SK-N-MC (cell line): ENCODE measurements around the gene CHST12.

ENCODE experiments used
- DNase-seq: peaks from one replicate; pipeline ENCODE4 v3.0.0-alpha.2; 2011; ENCODE audit warnings: low read depth, low spot score
- H3K27ac ChIP-seq: fragments of 200-600 bp; sonication (generic); 2 replicates; pipeline ENCODE4 v1.5.1; 2016; ENCODE audit warnings: mixed run types
- H3K36me3 ChIP-seq: fragments of 200-600 bp; sonication (generic); 2 replicates; pipeline ENCODE4 v1.6.1; 2017; ENCODE audit warnings: antibody characterized with exemption, low read length, mixed read lengths; ENCODE audit not compliant: insufficient read depth
- H3K4me3 ChIP-seq: fragments of 200-600 bp; sonication (generic); 2 replicates; pipeline ENCODE4 v1.5.1; 2016
- H3K9ac ChIP-seq: fragments of 200-600 bp; sonication (generic); 2 replicates; pipeline ENCODE4 v1.8.0; 2017; ENCODE audit warnings: mixed run types, mixed read lengths; ENCODE audit not compliant: insufficient read length
- H3K9me3 ChIP-seq: fragments of 200-600 bp; sonication (generic); 2 replicates; pipeline ENCODE4 v1.6.1; 2017; ENCODE audit warnings: low read depth, mild to moderate bottlenecking, antibody characterized with exemption, low read length, moderate library complexity, mixed read lengths
- EZH2 ChIP-seq: fragments of 200-600 bp; sonication (generic); IDR thresholded peaks from one replicate; pipeline ENCODE4 v1.6.1; 2017; ENCODE audit warnings: antibody characterized with exemption
- FOXP2 ChIP-seq: optimal IDR thresholded peaks from 2 replicates; pipeline ENCODE3; 2011; ENCODE audit warnings: mild to moderate bottlenecking, moderate library complexity; ENCODE audit not compliant: insufficient read depth; ENCODE audit errors: extremely low read length, control extremely low read depth
- POLR2AphosphoS5 ChIP-seq: IDR thresholded peaks from 2 replicates; pipeline ENCODE4 v1.6.1; 2012; ENCODE audit warnings: mild to moderate bottlenecking, low read depth, low read length, borderline replicate concordance

CHST12 gene

DNA sequence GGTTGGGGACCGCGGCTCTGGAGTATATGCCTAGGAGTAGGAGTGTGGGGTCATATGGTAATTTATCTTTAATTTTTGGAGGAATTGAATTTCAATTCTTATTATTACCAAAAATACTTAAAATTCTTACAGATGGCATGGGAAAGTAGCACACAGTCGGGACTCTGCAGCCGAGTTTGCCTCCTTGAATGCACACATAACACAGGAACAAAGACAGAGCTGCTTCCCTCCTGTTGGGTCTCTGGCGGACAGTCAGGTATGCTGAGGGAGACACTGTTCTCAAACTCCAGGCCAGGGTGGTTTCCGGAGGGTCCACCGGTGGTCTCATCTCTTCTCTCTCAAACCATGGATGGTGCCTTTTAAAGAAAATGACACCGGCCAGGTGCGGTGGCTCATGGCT lies 40.1 kb downstream of the CHST12 start:
- no peak for DNase-seq
- TF ChIP-seq FOXP2 (no peak), POLR2AphosphoS5 (no peak)
- no peak overlapping the region for H3K9ac ChIP-seq
- H3K27ac ChIP-seq, result no peak overlapping the region
- H3K9me3 ChIP-seq, result no peaks in the 10 kb centered on the region
- no peak overlapping the region for H3K4me3 ChIP-seq
- no peaks in the 10 kb centered on the region for H3K36me3 ChIP-seq

DNA sequence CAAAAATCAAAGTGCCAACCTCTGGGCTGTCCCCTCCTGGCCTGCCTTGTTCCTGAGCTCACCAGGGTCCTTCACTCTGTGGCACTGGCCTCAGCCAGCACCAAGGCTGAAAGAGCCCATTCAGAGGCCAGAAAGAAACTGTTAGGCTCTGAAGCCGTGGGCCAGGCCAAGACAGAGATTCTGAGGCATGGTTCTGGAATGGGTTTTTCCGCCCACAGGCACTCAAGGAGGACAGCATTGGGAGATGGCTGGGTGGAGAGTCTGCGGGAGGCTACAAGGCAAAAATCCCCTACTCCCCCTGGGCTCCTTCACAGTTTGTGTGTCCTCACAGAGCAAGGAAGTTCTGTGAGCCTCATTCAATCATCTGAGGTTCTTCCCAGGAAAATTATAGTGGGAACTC lies 41.1 kb downstream of the CHST12 start:
- TF ChIP-seq POLR2AphosphoS5 (no peak), FOXP2 (no peak), EZH2 (no peak)
- Histone ChIP-seq H3K36me3 (no peaks in the 10 kb centered on the region), H3K4me3 (no peak overlapping the region), H3K27ac (peak overlapping the region; percentile 64), H3K9me3 (no peaks in the 10 kb centered on the region), H3K9ac (no peak overlapping the region)
- no peak for DNase-seq

DNA sequence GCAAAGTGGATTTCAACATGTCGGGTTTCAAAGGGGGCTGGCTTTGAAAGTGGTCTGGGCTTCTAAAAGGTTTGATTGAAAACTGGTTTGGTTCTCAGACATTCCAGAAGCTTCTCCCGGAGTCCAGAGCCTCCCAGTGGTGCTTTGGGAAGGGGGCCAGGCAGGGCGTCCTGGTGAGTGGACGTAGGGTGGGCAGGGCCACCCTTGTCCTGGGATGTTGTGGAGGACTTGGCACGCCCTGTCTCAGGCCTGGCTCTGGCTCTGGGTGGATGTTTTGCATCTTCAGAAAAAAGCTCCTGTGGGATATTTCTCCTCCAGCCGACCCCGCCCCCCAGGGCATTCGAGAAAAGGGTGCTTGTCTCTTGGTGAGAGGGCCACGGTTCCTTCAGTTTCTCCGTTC lies 41.6 kb downstream of the CHST12 start:
- no peaks in the 10 kb centered on the region for H3K9me3 ChIP-seq
- no peak overlapping the region for H3K9ac ChIP-seq
- TF ChIP-seq FOXP2 (no peak), EZH2 (no peak), POLR2AphosphoS5 (no peak)
- H3K27ac ChIP-seq, result peak overlapping the region; percentile 64
- no peak overlapping the region for H3K4me3 ChIP-seq
- H3K36me3 ChIP-seq, result no peaks in the 10 kb centered on the region
- no peak for DNase-seq

DNA sequence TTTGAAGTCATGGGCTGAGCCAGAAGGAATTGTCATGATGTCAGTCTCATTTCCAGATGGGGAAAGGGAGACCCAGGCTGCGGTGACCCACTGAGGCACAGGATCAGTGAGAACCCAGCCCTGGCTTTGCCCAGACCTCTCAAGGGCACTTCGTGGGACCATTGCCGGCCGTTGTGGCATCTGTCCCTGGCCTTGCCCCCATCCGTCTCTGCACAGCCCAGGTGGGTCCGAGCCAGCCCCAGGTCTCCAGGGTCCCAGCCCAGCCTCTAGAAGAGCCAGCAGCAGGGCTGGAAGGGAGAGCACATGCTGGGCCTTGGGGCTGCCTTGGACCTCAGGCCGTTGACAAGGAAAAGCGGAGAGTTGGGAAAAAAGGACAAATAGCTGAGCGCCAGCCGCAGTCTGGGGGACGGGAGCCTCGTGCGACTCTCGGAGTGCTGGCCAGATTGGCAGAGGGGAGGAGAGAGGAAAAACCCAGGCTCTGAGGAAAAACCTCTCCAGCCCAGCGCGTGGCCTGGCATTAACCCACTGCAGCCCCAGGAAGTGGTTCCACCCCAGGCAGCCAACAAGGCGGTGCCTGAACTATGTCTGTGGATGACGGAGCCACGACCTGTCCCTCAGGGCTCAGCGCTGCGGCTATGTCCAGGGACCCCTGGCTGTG lies 42.6 kb downstream of the CHST12 start:
- Histone ChIP-seq H3K9me3 (no peaks in the 10 kb centered on the region), H3K9ac (no peak overlapping the region), H3K36me3 (no peaks in the 10 kb centered on the region), H3K4me3 (no peak overlapping the region), H3K27ac (no peak overlapping the region)
- TF ChIP-seq EZH2 (no peak), POLR2AphosphoS5 (no peak), FOXP2 (no peak)
- no peak for DNase-seq

DNA sequence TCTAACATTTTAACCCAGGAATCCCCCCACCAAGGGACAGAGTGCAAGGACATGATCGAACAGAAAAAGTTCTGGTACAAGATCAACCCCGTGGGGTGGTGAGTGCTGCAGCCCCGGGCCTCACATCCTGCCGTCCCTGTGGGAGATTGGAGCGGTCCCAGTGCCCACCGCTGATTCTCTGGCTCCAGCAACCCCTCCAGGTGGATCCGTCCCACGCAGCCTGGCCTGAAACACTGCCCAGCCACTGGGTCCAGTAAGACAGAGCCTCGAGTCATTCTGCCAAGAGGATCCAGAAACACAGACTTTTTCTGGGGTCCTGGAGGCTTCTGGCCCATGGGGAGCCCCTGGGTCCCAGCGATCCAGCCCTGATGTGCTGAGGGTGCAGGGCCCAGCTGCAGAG lies 43.3 kb downstream of the CHST12 start:
- no peak overlapping the region for H3K4me3 ChIP-seq
- TF ChIP-seq EZH2 (no peak), POLR2AphosphoS5 (no peak), FOXP2 (no peak)
- H3K9ac ChIP-seq, result no peak overlapping the region
- H3K36me3 ChIP-seq, result no peaks in the 10 kb centered on the region
- no peak overlapping the region for H3K27ac ChIP-seq
- no peak for DNase-seq
- no peaks in the 10 kb centered on the region for H3K9me3 ChIP-seq

DNA sequence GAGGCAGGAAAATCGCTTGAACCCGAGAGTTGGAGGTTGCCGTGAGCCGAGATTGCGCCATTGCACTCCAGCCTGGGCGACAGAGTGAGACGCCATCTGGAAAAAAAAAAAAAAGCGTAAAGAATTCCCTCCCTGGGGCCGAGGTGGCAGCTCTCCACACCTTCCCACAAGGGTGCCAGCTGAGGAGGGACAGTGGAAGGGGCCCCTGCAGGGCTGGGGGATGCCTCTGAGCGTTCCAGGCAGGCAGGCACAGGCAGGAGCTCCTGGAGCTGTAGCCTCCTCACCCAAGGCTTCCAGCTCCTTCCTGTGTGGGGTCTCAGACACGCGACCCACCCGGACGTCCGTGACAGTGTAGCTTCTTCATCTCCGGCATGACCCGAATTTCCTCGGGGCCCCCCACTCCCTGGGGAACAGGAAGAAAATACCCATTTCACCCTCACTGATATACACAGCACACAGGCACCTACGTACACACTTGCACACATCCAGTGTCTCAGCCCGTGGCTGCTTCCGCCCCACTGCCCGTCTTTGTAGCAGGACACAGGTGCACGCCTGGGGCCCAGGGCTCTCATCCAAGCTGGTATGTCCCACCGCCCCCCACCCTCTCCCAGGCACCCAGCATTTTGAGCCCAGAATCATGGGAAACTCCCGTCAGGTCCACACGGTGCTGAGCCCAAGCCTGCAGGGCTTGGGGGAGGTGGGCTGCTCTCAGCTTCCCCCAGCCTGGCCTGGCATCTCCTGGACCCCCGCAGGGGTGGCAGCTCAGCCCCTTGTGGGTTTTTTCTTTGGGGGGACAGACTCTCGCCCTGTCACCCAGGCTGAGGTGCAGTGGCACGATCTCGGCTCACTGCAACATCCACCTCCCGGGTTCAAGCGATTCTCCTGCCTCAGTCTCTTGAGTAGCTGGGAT lies 47.0 kb downstream of the CHST12 start:
- H3K9ac ChIP-seq, result no peak overlapping the region
- H3K4me3 ChIP-seq, result no peak overlapping the region
- no peak overlapping the region for H3K27ac ChIP-seq
- no peaks in the 10 kb centered on the region for H3K36me3 ChIP-seq
- no peaks in the 10 kb centered on the region for H3K9me3 ChIP-seq
- no peak for TF ChIP-seq POLR2AphosphoS5
- TF ChIP-seq FOXP2, result no peak
- no peak for TF ChIP-seq EZH2
- DNase-seq, result no peak

DNA sequence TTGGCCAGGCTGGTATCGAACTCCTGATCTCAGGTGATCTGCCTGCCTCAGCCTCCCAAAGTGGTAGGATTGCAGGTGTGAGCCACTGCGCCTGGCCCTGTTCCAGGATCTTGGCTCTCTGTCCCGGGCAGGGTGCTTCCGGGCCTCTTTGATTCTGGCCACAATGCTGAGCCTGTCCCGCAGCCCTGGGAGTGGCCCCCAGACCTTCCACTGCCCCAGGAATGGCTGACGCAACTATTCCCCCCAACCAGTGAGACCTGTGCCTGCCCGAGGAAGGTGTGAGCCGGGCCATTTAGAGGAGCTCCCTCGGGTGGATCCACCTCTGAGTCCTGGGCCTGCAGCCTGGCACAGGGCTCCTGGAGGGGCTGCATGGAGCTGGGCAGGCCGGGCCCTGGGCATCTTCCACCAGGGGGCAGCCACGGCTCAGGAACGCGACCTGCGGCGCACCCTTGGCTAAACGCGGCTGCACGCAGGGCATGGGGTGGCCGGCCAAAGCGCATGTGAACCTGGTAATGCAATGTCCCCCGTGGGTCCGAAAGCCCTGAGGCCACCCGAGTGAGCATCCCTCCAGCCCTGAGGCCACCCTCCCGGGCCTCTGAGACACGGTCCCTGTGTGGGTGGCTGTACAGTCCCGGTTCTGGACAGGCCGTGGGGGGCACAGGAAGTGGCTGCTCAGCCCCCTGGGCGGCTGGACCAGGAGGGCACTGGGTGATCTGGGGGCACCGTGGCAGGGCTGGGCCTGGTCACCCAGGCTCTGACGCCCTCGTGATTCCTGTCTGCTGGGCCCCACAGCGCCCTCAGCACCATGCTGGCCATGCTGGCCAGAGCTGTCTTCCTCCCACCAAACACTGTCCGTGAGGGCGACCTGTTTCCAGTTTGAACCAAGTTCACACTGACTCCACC lies 48.0 kb downstream of the CHST12 start:
- no peaks in the 10 kb centered on the region for H3K9me3 ChIP-seq
- no peak for TF ChIP-seq FOXP2
- no peak for TF ChIP-seq POLR2AphosphoS5
- TF ChIP-seq EZH2, result no peak
- H3K36me3 ChIP-seq, result no peaks in the 10 kb centered on the region
- no peak overlapping the region for H3K4me3 ChIP-seq
- H3K9ac ChIP-seq, result no peak overlapping the region
- no peak for DNase-seq
- H3K27ac ChIP-seq, result no peak overlapping the region

DNA sequence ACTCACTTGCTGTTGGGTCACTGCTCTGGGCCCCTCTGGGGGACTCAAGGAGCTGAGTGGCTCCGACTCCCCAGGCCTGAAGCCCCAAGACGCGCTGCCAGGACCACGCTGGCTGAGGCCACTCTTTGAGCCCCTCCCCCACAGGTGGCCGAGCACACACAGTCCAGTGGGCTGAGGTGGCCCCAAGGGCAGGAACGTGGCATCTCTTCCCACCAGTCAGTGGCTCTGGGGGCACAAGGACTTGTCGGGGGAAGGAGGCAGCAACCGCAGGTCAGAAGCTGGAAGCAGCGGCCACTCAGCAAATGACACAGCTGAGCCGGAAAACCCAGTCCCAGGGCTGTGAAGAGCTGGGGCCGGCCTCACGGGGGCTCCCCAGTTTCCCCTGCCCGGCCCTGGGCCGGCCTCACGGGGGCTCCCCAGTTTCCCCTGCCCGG lies 48.7 kb downstream of the CHST12 start:
- Histone ChIP-seq H3K9me3 (no peaks in the 10 kb centered on the region), H3K4me3 (no peak overlapping the region), H3K36me3 (no peaks in the 10 kb centered on the region), H3K9ac (no peak overlapping the region), H3K27ac (no peak overlapping the region)
- TF ChIP-seq POLR2AphosphoS5 (no peak), FOXP2 (no peak), EZH2 (no peak)
- DNase-seq, result no peak
